Transverse colon (tissue), 4 donors: ENCODE results near the gene TRDN. TPM values are rescaled to one million over a fixed set of nuclear protein-coding genes. Genes with fewer than 3 reads are reported as not detected.

Experiments used
- DNase-seq: peaks from one replicate; pipeline ENCODE4 v3.0.0-alpha.2; 2019
- H3K27ac ChIP-seq, 4 donors: fragments of 200-600 bp; sonication (generic); 2 replicates each; pipeline ENCODE4 v1.5.1; 2016 to 2018; ENCODE audit warnings: inconsistent platforms in 4 of 4
- H3K27me3 ChIP-seq: fragments of 200-600 bp; sonication (generic); 2 replicates; pipeline ENCODE4 v1.5.1; 2017; ENCODE audit warnings: inconsistent platforms
- H3K36me3 ChIP-seq, 4 donors: fragments of 200-600 bp; sonication (generic); 2 replicates each; pipeline ENCODE4 v1.5.1; 2017 to 2019; ENCODE audit warnings: inconsistent platforms in 4 of 4
- H3K4me1 ChIP-seq, 4 donors: fragments of 200-600 bp; sonication (generic); 2 replicates each; pipeline ENCODE4 v1.5.1; 2017 to 2020; ENCODE audit warnings: inconsistent platforms in 4 of 4
- H3K4me3 ChIP-seq, 4 donors: fragments of 200-600 bp; sonication (generic); 1 replicate in 1 of 4; 2 replicates in 3 of 4; pipeline versions ENCODE4 v1.5.1 to v1.6.1; 2017 to 2019; ENCODE audit warnings: inconsistent platforms in 4 of 4
- H3K9me3 ChIP-seq, 2 donors: fragments of 200-600 bp; sonication (generic); 2 replicates each; pipeline ENCODE4 v1.5.1; 2017 to 2019; ENCODE audit warnings: inconsistent platforms in 2 of 2
- EP300 ChIP-seq: sonication (generic); formaldehyde crosslinking; IDR thresholded peaks from one replicate; pipeline ENCODE4 v1.6.1; 2017; ENCODE audit warnings: antibody characterized with exemption, low read depth
- POLR2A ChIP-seq: fragments of 450-650 bp; IDR thresholded peaks from one replicate; pipeline ENCODE4 v1.6.1; 2016; ENCODE audit warnings: antibody characterized with exemption, mild to moderate bottlenecking, moderate library complexity
- POLR2AphosphoS5 ChIP-seq, 3 donors: sonication (generic); formaldehyde crosslinking; IDR thresholded peaks; one replicate each; pipeline ENCODE4 v1.6.1; 2016; ENCODE audit warnings: antibody characterized with exemption in 3 of 3
- WGBS, 2 donors: methylation state at CpG; one replicate each; pipeline ENCODE4 v1.1.5; 2018; ENCODE audit warnings: low coverage in 1 of 2; 5-methylcytosine and 5-hydroxymethylcytosine counted together
- in situ Hi-C, 4 donors: fragments of 200-750 bp; cut with MboI; loops; one replicate each; pipeline versions ENCODE4 v1.15.0 to v1.15.1; 2017; ENCODE audit warnings: low sequenced_read_pairs in 3 of 4, low pct_ligation_motif_present in 1 of 4, low pct_unique_long_range_greater_than_20kb in 1 of 4
- intact Hi-C: fragments of 100-400 bp; cut with DNase I; formaldehyde crosslinking; loops from one replicate; pipeline ENCODE4 v1.15.1; 2023; ENCODE audit warnings: low total_unique reads
- total RNA-seq, 4 donors: library from RNA; depleted of rRNA; stranded (reverse); fragments of >200 nt; gene quantifications; one replicate each; pipeline ENCODE4 v1.1.0, GENCODE V29; 2016
- TF ChIP-seq, protein P1 (sequence below), 5 experiments: fragments of 200-600 bp in 3 of 5; fragments of 450-650 bp in 2 of 5; sonication (generic) in 3 of 5; IDR thresholded peaks; 1 replicate in 2 of 5; 2 replicates in 3 of 5; pipeline ENCODE4 v1.5.1; 2016 to 2017; ENCODE audit warnings: antibody characterized with exemption in 5 of 5, inconsistent platforms in 3 of 5, mild to moderate bottlenecking in 2 of 5, moderate library complexity in 1 of 5

TRDN gene
- total RNA-seq, 4 donors from 2014 or later, result 0.14 TPM; not detected in 3

DNA sequence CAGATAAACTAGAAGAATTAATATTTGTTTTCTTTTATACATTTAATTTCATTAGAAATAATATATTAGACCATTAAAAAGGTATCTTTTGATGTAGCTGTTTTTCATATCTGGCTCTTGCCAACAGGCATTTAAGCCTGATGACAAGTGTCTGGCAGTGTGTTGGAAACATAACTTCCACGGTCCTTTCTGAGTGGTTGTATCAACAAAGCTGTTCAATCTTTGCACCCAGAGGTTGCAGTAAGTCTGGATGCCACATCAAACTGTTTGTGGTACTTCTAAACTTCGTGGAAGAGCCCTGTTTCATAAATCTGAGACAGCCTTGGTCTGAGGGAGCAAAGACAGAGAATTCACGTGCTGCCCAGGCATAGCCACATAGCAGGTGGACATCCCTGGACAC is 197.4 kb downstream of the TRDN start:
- H3K9me3 ChIP-seq, result no peaks in the 10 kb centered on the region
- intact Hi-C loops, result no loop called here
- H3K4me1 ChIP-seq, result no peaks in the 10 kb centered on the region
- WGBS, 2 donors, result 31 to 48% methylated on average over 2 to 3 of the region's 3 CpGs
- in situ Hi-C loops, result no loop called here
- no peak for DNase-seq
- no peaks in the 10 kb centered on the region for H3K27me3 ChIP-seq
- H3K27ac ChIP-seq, result no peak overlapping the region
- no peak overlapping the region for H3K4me3 ChIP-seq
- H3K36me3 ChIP-seq, result no peaks in the 10 kb centered on the region
- TF ChIP-seq, protein P1, sequence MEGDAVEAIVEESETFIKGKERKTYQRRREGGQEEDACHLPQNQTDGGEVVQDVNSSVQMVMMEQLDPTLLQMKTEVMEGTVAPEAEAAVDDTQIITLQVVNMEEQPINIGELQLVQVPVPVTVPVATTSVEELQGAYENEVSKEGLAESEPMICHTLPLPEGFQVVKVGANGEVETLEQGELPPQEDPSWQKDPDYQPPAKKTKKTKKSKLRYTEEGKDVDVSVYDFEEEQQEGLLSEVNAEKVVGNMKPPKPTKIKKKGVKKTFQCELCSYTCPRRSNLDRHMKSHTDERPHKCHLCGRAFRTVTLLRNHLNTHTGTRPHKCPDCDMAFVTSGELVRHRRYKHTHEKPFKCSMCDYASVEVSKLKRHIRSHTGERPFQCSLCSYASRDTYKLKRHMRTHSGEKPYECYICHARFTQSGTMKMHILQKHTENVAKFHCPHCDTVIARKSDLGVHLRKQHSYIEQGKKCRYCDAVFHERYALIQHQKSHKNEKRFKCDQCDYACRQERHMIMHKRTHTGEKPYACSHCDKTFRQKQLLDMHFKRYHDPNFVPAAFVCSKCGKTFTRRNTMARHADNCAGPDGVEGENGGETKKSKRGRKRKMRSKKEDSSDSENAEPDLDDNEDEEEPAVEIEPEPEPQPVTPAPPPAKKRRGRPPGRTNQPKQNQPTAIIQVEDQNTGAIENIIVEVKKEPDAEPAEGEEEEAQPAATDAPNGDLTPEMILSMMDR (IDR thresholded peaks at IDR 0.05), result no peak
- TF ChIP-seq POLR2AphosphoS5 (IDR thresholded peaks at IDR 0.05) (no peak), EP300 (no peak), POLR2A (no peak)

DNA sequence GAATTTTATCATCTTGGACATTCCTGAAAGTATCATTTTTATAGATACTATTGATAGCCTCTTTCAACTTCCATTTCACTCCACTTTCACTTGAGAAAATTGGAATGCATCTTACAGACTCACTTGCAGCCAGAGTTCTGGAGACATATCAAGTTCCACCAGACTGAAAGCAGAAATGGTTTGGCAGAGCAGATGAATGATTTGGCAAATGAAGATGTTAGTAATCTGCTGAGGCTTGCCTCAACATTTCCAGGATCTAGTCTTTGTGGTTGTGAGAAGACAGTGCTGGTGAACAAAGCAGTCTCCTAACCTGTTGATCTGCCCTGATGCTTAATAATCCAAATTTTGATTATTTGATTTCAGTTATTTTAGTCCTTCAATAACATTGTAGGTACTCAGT is 202.6 kb downstream of the TRDN start:
- no peak for TF ChIP-seq POLR2AphosphoS5 (IDR thresholded peaks at IDR 0.05)
- TF ChIP-seq, protein P1 (IDR thresholded peaks at IDR 0.05), result no peak
- no peak for TF ChIP-seq EP300
- TF ChIP-seq POLR2A, result no peak
- H3K27me3 ChIP-seq, result no peaks in the 10 kb centered on the region
- no peaks in the 10 kb centered on the region for H3K36me3 ChIP-seq
- H3K4me3 ChIP-seq, result no peak overlapping the region
- no peak overlapping the region for H3K27ac ChIP-seq
- in situ Hi-C loops (no loop called here), intact Hi-C loops (no loop called here)
- no peak for DNase-seq
- no peaks in the 10 kb centered on the region for H3K9me3 ChIP-seq
- no peaks in the 10 kb centered on the region for H3K4me1 ChIP-seq

DNA sequence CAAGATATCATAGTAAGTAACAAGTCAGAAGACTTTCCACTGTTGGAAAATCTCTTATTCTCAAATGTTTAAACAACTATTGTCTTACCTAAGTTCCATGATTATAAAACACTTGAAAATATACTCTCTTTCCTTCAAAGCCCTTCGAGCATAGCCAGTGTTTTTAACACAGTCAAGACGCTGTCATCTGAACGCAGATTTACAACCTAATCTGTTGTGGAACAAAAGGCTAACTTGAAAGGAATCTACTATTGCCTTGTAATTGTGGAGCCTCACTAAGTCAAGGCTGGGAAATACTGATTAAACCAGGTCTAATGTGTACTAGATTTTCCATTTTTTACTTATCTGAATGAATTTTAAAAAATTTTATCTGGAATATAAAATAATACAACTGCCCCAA is 205.8 kb downstream of the TRDN start:
- in situ Hi-C loops, result no loop called here
- no peak for DNase-seq
- Histone ChIP-seq H3K36me3 (no peaks in the 10 kb centered on the region), H3K9me3 (no peaks in the 10 kb centered on the region), H3K27ac (no peak overlapping the region), H3K4me3 (no peak overlapping the region), H3K4me1 (no peaks in the 10 kb centered on the region), H3K27me3 (no peaks in the 10 kb centered on the region)
- TF ChIP-seq POLR2AphosphoS5 (IDR thresholded peaks at IDR 0.05), result no peak
- TF ChIP-seq, protein P1 (IDR thresholded peaks at IDR 0.05), result no peak
- no peak for TF ChIP-seq POLR2A
- no peak for TF ChIP-seq EP300
- intact Hi-C loops, result no loop called here
- WGBS, 2 donors, result 28% methylated on average over 3 of the region's 3 CpGs

DNA sequence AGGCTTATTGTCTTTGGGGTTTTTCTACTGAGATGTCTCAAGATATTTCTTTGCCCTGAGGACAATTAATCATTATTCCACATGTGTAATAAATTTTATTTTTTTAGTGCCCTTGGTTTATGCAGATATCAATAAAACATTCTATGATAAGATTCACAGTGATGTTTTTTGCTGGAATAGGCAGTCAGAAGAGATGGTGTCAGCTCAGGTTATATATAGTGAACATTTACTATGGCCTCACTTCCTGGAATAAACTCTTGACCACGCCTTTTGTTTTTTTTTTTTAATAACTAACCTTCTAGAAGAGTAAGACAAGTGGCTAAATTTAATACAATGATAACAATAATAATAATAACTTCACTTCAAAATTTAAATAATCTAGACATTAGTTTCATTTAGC is 209.7 kb downstream of the TRDN start:
- H3K4me3 ChIP-seq, result no peak overlapping the region
- no peaks in the 10 kb centered on the region for H3K36me3 ChIP-seq
- no peak overlapping the region for H3K27ac ChIP-seq
- no peak for TF ChIP-seq POLR2AphosphoS5 (IDR thresholded peaks at IDR 0.05)
- no peak for TF ChIP-seq POLR2A
- TF ChIP-seq, protein P1 (IDR thresholded peaks at IDR 0.05), result no peak
- no peak for TF ChIP-seq EP300
- no peaks in the 10 kb centered on the region for H3K27me3 ChIP-seq
- in situ Hi-C loops, result no loop called here
- WGBS, 2 donors, result 38 to 100% methylated on average over 1 of the region's 1 CpG
- no peaks in the 10 kb centered on the region for H3K9me3 ChIP-seq
- H3K4me1 ChIP-seq, result no peaks in the 10 kb centered on the region
- DNase-seq, result no peak
- intact Hi-C loops, result no loop called here
